HEK293 (cell line): Measurements from ENCODE around the gene ITGAX.
A peak's percentile ranks its signal among the peaks of the same experiment; 100 is the strongest.

Experiments used
- CTCF ChIA-PET: fragments of 350-600 bp; formaldehyde crosslinking; extraction: SDS; loops from one replicate; lab custom pipeline; 2021; ENCODE audit warnings: antibody characterized with exemption; lab: Yijun Ruan, JAX
- POLR2A ChIA-PET: fragments of 300-600 bp; formaldehyde crosslinking; extraction: SDS; loops from one replicate; lab custom pipeline; 2020; ENCODE audit warnings: antibody characterized with exemption, inconsistent platforms; lab: Yijun Ruan, JAX
- H3K27ac ChIP-seq: fragments of 200-500 bp; sonication (Bioruptor generic); 2 replicates; pipeline ENCODE4 v1.5.1; 2014; ENCODE audit warnings: low read depth, low read length, control low read depth, inconsistent platforms; ENCODE audit errors: extremely low read depth
- H3K36me3 ChIP-seq, 2 experiments: fragments of 200-500 bp in 1 of 2; sonication (Bioruptor generic) in 1 of 2; 1 replicate in 1 of 2; 2 replicates in 1 of 2; pipeline ENCODE4 v1.5.1; 2014 to 2017; ENCODE audit warnings: inconsistent platforms in 2 of 2, low read length in 2 of 2; ENCODE audit not compliant: control insufficient read depth in 2 of 2, insufficient read depth in 1 of 2
- H3K4me1 ChIP-seq: fragments of 200-500 bp; sonication (Bioruptor generic); 2 replicates; pipeline ENCODE4 v1.5.1; 2014; ENCODE audit warnings: mild to moderate bottlenecking, low read length, inconsistent platforms; ENCODE audit not compliant: control insufficient read depth, insufficient read depth
- H3K4me3 ChIP-seq: 2 replicates; pipeline ENCODE4 v1.5.1; 2011; ENCODE audit warnings: low read depth, mild to moderate bottlenecking, control low read depth, low read length, moderate library complexity
- H3K9me3 ChIP-seq: fragments of 200-500 bp; sonication (Bioruptor generic); 2 replicates; pipeline ENCODE4 v1.5.1; 2014; ENCODE audit warnings: low read depth, low read length, inconsistent platforms; ENCODE audit not compliant: control insufficient read depth, insufficient read depth
- GLIS1 ChIP-seq: fragments of 450-650 bp; formaldehyde crosslinking; IDR thresholded peaks from 2 replicates; pipeline ENCODE4 v1.5.1; 2016; ENCODE audit warnings: missing biosample characterization, missing genetic modification characterization
- KLF1 ChIP-seq: fragments of 450-650 bp; formaldehyde crosslinking; IDR thresholded peaks from 2 replicates; pipeline ENCODE4 v1.5.1; 2016; ENCODE audit warnings: missing biosample characterization, missing genetic modification characterization
- OSR2 ChIP-seq: fragments of 450-650 bp; formaldehyde crosslinking; IDR thresholded peaks from 2 replicates; pipeline ENCODE4 v1.5.1; 2016; ENCODE audit warnings: missing biosample characterization, missing genetic modification characterization
- ZBTB17 ChIP-seq: fragments of 450-650 bp; formaldehyde crosslinking; IDR thresholded peaks from 2 replicates; pipeline ENCODE4 v1.5.1; 2016; ENCODE audit warnings: missing biosample characterization, missing genetic modification characterization
- ZEB2 ChIP-seq: fragments of 450-650 bp; formaldehyde crosslinking; IDR thresholded peaks from 2 replicates; pipeline ENCODE4 v1.5.1; 2016; ENCODE audit warnings: missing biosample characterization, missing genetic modification characterization
- ZFP3 ChIP-seq: fragments of 450-650 bp; formaldehyde crosslinking; IDR thresholded peaks from 2 replicates; pipeline ENCODE4 v1.5.1; 2016; ENCODE audit warnings: low read depth, missing biosample characterization, missing genetic modification characterization
- ZFP41 ChIP-seq: fragments of 450-650 bp; formaldehyde crosslinking; IDR thresholded peaks from 2 replicates; pipeline ENCODE4 v1.5.1; 2016; ENCODE audit warnings: missing biosample characterization, missing genetic modification characterization, borderline replicate concordance
- ZIC2 ChIP-seq: fragments of 450-650 bp; formaldehyde crosslinking; IDR thresholded peaks from 2 replicates; pipeline ENCODE4 v1.5.1; 2016; ENCODE audit warnings: missing biosample characterization, missing genetic modification characterization
- ZNF112 ChIP-seq: fragments of 450-650 bp; formaldehyde crosslinking; IDR thresholded peaks from 2 replicates; pipeline ENCODE4 v1.5.0; 2017; ENCODE audit warnings: missing biosample characterization, missing genetic modification characterization
- ZNF37A ChIP-seq: fragments of 450-650 bp; IDR thresholded peaks from 2 replicates; pipeline ENCODE4 v1.5.1; 2018; ENCODE audit warnings: missing biosample characterization, missing genetic modification characterization
- ZNF514 ChIP-seq: fragments of 450-650 bp; formaldehyde crosslinking; IDR thresholded peaks from 2 replicates; pipeline ENCODE4 v1.5.1; 2016; ENCODE audit warnings: missing biosample characterization, missing genetic modification characterization
- ZNF596 ChIP-seq: fragments of 450-650 bp; IDR thresholded peaks from 2 replicates; pipeline ENCODE4 v1.5.0; 2018; ENCODE audit warnings: missing biosample characterization, mild to moderate bottlenecking, missing genetic modification characterization, moderate library complexity
- TF ChIP-seq, protein P1 (sequence below): fragments of 450-650 bp; IDR thresholded peaks from 2 replicates; pipeline ENCODE4 v1.5.1; 2018; ENCODE audit warnings: missing biosample characterization, missing genetic modification characterization
- TF ChIP-seq, protein P2 (sequence below): fragments of 450-650 bp; formaldehyde crosslinking; IDR thresholded peaks from 2 replicates; pipeline ENCODE4 v1.5.1; 2016; ENCODE audit warnings: missing biosample characterization, missing genetic modification characterization

The ITGAX gene

DNA sequence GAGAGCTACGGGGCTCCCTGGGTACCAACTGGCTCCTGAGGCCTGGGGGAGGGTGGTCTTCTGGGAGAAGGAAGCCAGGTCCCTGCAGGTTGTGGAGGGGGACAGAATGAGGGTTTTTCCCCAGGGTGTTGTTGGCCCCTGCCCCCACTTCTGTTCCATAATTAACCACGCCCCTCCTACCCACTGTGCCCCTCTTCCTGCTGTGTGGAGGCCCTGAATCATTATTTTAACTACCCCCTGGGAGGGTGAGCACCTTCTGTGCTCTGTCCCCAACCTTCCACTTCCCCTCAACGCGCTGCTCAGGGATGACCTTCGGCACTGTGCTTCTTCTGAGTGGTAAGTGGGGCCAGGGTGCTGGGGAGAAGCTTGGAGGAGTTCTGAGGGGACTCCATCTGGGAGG, 38.1 kb downstream of the ITGAX start, which contains the start of gene ITGAD:
TSS of gene ITGAD (plus strand) at position 280 of the 400 bp plus-strand sequence. CDS start at position 306, 26 bp downstream.
- Histone ChIP-seq H3K4me1 (no peaks in the 10 kb centered on the region), H3K4me3 (no peak within 1 kb of the TSS), H3K36me3 (no peaks in the 10 kb centered on the region), H3K9me3 (no peaks in the 10 kb centered on the region), H3K27ac (no peak within 1 kb of the TSS)
- ChIA-PET POLR2A (interaction anchor here (0.5 kb wide), 1 partner anchor 34 kb away, joined by 3 read pairs; no protein-coding TSS in a partner anchor), CTCF (interaction anchor here (0.9 kb wide), 1 partner anchor 63 kb away, joined by 4 read pairs; no protein-coding TSS in a partner anchor)
- peak; percentile 36; the same call in 1 of the 2 replicates for TF ChIP-seq KLF1 (tag by site-specific recombination)
- TF ChIP-seq OSR2 (tag by site-specific recombination), result peak; percentile 37; the same call in 1 of the 2 replicates
- peak; percentile 72 for TF ChIP-seq GLIS1 (tag by site-specific recombination)
- peak; percentile 85 for TF ChIP-seq ZIC2 (tag by site-specific recombination)
- no peak for TF ChIP-seq ZBTB17 (tag by site-specific recombination)

DNA sequence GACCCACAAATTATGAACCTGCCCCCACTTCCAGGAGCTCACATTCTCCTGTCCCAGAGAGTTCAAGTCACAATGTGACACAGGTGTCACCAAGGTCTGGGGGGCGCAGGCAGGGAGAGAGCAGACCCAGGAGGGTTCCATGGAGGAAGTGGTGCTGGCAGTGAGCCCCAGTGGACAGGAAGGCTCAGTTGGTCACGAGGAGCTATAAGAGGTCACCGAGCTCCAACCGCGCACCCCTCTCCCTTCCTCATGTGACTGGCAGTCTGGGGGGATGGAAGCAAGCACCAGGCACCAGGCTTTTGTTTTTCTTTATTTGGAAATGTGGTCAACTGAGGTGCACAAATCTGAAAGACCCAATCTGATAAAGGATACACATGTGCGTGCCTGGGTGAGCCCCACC, 40.7 kb downstream of the ITGAX start:
- Histone ChIP-seq H3K27ac (no peak overlapping the region), H3K36me3 (peaks cover 0 to 23% of the 10 kb centered on the region in 2 experiments; a peak in 1 of 3 replicates), H3K4me1 (no peaks in the 10 kb centered on the region), H3K9me3 (no peaks in the 10 kb centered on the region), H3K4me3 (no peak overlapping the region)
- ChIA-PET POLR2A (no interaction called here), CTCF (interaction anchor here (0.6 to 2.3 kb wide), 3 partner anchors 9 to 137 kb away, joined by 3 to 10 read pairs (median 4); no protein-coding TSS in a partner anchor)
- TF ChIP-seq ZFP41 (tag by site-specific recombination), result no peak
- no peak for TF ChIP-seq ZNF37A (tag by site-specific recombination)
- TF ChIP-seq, protein P1, sequence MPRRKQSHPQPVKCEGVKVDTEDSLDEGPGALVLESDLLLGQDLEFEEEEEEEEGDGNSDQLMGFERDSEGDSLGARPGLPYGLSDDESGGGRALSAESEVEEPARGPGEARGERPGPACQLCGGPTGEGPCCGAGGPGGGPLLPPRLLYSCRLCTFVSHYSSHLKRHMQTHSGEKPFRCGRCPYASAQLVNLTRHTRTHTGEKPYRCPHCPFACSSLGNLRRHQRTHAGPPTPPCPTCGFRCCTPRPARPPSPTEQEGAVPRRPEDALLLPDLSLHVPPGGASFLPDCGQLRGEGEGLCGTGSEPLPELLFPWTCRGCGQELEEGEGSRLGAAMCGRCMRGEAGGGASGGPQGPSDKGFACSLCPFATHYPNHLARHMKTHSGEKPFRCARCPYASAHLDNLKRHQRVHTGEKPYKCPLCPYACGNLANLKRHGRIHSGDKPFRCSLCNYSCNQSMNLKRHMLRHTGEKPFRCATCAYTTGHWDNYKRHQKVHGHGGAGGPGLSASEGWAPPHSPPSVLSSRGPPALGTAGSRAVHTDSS (tag by site-specific recombination), result no peak
- no peak for TF ChIP-seq ZNF596 (tag by site-specific recombination)
- no peak for TF ChIP-seq ZNF514 (tag by site-specific recombination)

DNA sequence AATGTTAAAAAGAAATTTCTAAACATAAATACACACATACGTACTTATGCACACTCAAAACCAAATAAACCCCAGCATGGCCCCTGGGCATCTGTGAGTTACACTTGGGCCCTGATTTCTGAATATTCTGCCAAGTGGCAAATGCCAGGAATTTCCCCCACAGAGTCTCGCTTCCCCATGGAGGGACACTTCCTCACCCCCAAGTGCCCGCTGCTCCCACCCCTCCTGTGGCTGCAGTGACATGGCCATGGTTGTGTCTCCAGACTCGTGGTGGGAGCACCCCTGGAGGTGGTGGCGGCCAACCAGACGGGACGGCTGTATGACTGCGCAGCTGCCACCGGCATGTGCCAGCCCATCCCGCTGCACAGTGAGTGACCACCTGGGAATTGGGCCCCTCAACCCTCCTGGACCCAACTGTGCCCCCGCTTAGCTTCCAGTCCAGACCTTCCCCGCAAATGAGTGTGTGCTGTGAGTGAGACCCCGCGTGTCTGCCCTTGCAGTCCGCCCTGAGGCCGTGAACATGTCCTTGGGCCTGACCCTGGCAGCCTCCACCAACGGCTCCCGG, 42.2 kb downstream of the ITGAX start:
- no peaks in the 10 kb centered on the region for H3K4me1 ChIP-seq
- POLR2A ChIA-PET, result no interaction called here
- TF ChIP-seq ZFP3 (tag by site-specific recombination) (no peak), ZNF112 (tag by site-specific recombination) (no peak)
- peaks cover 0 to 36% of the 10 kb centered on the region in 2 experiments; a peak in 1 of 3 replicates for H3K36me3 ChIP-seq
- CTCF ChIA-PET, result no interaction called here
- no peak overlapping the region for H3K27ac ChIP-seq
- H3K9me3 ChIP-seq, result no peaks in the 10 kb centered on the region
- H3K4me3 ChIP-seq, result no peak overlapping the region

DNA sequence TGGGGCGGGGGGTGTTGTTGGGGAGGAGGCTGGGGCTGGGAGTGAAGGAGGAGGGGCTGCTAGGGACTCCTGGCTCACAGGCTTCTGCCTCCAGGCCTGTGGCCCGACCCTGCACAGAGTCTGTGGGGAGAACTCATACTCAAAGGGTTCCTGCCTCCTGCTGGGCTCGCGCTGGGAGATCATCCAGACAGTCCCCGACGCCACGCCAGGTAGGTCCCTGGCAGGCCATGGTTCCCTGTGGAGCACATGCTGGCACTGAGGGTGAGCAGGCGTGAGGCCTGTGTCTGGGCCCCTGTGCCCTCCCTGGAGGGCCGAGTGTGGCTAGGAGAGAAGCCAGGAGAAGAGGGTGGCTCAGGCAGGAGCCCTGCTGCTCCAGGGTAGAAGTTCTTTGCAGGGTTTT, 42.7 kb downstream of the ITGAX start:
- TF ChIP-seq ZEB2 (tag by site-specific recombination) (no peak), ZIC2 (tag by site-specific recombination) (peak; percentile 94)
- TF ChIP-seq, protein P2, sequence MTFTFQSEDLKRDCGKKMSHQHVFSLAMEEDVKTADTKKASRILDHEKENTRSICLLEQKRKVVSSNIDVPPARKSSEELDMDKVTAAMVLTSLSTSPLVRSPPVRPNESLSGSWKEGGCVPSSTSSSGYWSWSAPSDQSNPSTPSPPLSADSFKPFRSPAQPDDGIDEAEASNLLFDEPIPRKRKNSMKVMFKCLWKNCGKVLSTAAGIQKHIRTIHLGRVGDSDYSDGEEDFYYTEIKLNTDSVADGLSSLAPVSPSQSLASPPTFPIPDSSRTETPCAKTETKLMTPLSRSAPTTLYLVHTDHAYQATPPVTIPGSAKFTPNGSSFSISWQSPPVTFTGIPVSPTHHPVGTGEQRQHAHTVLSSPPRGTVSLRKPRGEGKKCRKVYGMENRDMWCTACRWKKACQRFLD (tag by site-specific recombination), result no peak
- Histone ChIP-seq H3K4me1 (no peaks in the 10 kb centered on the region), H3K9me3 (no peaks in the 10 kb centered on the region), H3K4me3 (no peak overlapping the region), H3K36me3 (peaks cover 0 to 36% of the 10 kb centered on the region in 2 experiments; a peak in 1 of 3 replicates), H3K27ac (no peak overlapping the region)
- ChIA-PET POLR2A (no interaction called here), CTCF (no interaction called here)
